Ovary (tissue), 3 donors: ENCODE measurements around the gene ATP10B.

Source experiments
- CTCF ChIP-seq, 3 donors: fragments of 450-650 bp in 2 of 3; fragments of 200-600 bp in 1 of 3; IDR thresholded peaks; one replicate each; pipeline versions ENCODE4 v1.5.1 to v1.8.0; 2016 to 2022; ENCODE audit warnings: antibody characterized with exemption in 3 of 3, mild to moderate bottlenecking in 1 of 3
- EP300 ChIP-seq: sonication (generic); formaldehyde crosslinking; IDR thresholded peaks from one replicate; pipeline ENCODE4 v1.6.1; 2017; ENCODE audit warnings: antibody characterized with exemption
- donor health status: DM: no; HTN: no; CAD: no.

GRCh38 chr5:160750938-160751657 is 100.9 kb downstream of the ATP10B start:
- TF ChIP-seq CTCF (IDR thresholded peaks at IDR 0.05): no peak
- TF ChIP-seq EP300: no peak
